ENCODE measurements around the gene GPHN. TPM values are rescaled to one million over a fixed set of nuclear protein-coding genes. Genes with fewer than 3 reads are reported as not detected.
A peak's percentile ranks its signal among the peaks of the same experiment; 100 is the strongest.
"Not testable (repeated sequence)": the region's sequence is repeated elsewhere in the genome, so short reads cannot be mapped to it uniquely, and the experiment has no call there.

GPHN gene
- total RNA-seq, 2 donors from 2014 or later: 14.0 to 35.8 TPM

DNA sequence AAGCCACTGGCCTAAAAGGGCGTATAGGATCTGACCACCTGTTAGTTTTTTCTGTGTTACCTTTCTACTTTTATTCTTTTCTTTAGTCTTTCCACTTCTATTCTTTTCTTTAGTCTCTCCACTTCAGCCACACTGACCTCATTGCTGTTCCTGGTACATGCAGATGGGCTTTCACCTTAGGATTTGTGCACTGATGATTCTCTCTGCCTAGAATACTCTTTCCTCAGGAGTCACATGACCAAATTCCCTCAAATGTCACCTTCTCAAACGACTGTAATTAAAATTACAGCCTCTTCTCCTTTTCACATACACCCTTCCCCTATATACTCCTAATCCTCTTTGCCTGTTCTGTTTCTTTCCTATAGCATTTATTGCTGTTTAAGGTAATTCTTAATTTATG, 36.0 kb downstream of the GPHN start:
- ATAC-seq: no peak
- no peak overlapping the region for H3K27ac Mint-ChIP-seq
- DNase-seq (ENCODE audit: low spot score in 2 of 2): no peak
- no peaks in the 10 kb centered on the region for H3K36me3 Mint-ChIP-seq
- no peaks in the 10 kb centered on the region for H3K9me3 Mint-ChIP-seq

GRCh38 chr14:66545191-66545590, 37.2 kb downstream of the GPHN start:
- not testable (repeated sequence) for ATAC-seq; DNase-seq (ENCODE audit: low spot score in 2 of 2); H3K36me3 Mint-ChIP-seq; H3K9me3 Mint-ChIP-seq; H3K27ac Mint-ChIP-seq

DNA sequence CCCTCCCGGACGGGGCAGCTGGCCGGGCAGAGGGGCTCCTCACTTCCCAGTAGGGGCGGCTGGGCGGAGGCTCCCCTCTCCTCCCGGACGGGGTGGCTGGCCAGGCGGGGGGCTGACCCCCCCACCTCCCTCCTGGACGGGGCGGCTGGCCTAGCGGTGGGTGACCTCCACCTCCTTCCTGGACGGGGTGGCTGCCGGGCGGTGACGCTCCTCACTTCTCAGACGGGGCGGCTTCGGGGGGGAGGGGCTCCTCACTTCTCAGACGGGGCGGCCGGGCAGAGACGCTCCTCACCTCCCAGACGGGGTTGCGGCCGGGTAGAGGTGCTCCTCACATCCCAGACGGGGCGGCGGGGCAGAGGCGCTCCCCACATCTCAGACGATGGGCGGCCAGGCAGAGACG, 37.8 kb downstream of the GPHN start:
- H3K27ac Mint-ChIP-seq; ATAC-seq; H3K36me3 Mint-ChIP-seq; DNase-seq (ENCODE audit: low spot score in 2 of 2); H3K9me3 Mint-ChIP-seq: not testable (repeated sequence)

- no peak overlapping the region for H3K27ac Mint-ChIP-seq
- no peaks in the 10 kb centered on the region for H3K9me3 Mint-ChIP-seq
- ATAC-seq (no peak), DNase-seq (ENCODE audit: low spot score in 2 of 2) (no peak)
- no peaks in the 10 kb centered on the region for H3K36me3 Mint-ChIP-seq
Measured at GRCh38 chr14:66563731-66564130, 55.8 kb downstream of the GPHN start.

DNA sequence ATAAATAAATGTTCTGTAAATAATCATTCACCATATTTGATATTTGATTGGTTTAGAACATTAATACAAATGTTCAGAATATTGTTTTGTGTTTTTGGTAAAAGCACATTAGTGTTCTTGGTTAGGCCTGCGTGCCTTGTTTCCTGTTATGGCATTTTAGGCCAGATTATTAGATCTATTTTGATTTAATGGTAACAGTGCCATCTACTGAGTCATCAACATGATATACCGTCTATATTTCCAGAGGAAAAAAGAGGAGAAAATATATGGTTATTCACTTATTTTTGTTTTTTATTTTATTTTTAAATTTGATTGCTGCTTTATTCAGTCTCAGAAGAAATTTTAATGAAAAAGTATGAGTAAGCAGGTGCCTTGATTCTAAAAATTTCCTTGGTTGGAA, 60.3 kb downstream of the GPHN start:
- peaks cover 19 to 26% of the 10 kb centered on the region in 2 donors for H3K36me3 Mint-ChIP-seq
- H3K27ac Mint-ChIP-seq: no peak overlapping the region
- no peak for ATAC-seq
- H3K9me3 Mint-ChIP-seq: peaks cover 10 to 17% of the 10 kb centered on the region in 2 donors
- no peak for DNase-seq (ENCODE audit: low spot score in 2 of 2)

GRCh38 chr14:66572826-66573225, 64.9 kb downstream of the GPHN start:
- ATAC-seq: no peak
- no peak for DNase-seq (ENCODE audit: low spot score in 2 of 2)
- H3K36me3 Mint-ChIP-seq: peaks cover 36 to 50% of the 10 kb centered on the region in 2 donors
- peaks cover 26 to 29% of the 10 kb centered on the region in 2 donors for H3K9me3 Mint-ChIP-seq
- H3K27ac Mint-ChIP-seq: no peak overlapping the region

DNA sequence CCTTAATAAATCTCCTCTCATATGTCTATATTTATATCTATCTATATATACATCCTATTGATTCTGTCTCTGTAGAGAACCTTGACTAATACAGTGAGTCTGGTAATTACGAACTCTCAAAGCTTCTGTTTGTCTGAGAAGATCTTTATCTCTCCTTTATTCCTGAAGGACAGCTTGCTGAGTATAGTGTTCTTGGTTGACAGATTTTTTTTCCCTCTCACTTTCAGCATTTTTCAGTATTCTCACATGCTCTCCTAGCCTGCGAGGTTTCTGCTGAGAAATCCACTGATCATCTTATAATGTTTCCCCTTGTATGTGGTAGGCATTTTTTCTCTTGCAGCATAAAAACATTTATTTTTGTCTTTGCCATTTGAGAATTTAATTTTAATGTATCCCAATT, 67.1 kb downstream of the GPHN start:
- ATAC-seq (no peak), DNase-seq (ENCODE audit: low spot score in 2 of 2) (no peak)
- Mint-ChIP-seq H3K9me3 (peaks cover 33 to 43% of the 10 kb centered on the region in 2 donors), H3K27ac (no peak overlapping the region), H3K36me3 (peaks cover 36 to 58% of the 10 kb centered on the region in 2 donors)

DNA sequence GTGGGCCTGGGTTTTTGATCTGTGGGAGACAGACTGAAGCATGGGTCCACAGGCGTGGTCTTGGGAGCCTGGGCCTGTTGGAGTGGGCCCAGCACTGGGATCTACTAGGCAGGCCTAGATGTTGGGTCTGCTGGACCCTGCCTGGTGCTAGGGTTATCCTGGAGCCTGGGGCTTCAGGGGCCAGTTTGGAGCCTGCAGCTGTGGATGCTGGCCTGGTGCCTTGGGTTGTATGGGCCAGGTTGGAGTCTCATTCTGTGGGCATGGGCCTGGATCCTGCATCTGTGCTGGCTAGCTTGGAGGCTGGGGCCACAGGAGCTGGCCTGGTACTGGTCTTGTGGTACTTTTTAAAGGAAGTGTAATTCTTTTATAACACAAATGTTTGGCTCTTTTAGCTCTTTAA, 68.0 kb downstream of the GPHN start:
- peaks cover 30 to 44% of the 10 kb centered on the region in 2 donors for H3K9me3 Mint-ChIP-seq
- DNase-seq (ENCODE audit: low spot score in 2 of 2): no peak
- peaks cover 32 to 59% of the 10 kb centered on the region in 2 donors for H3K36me3 Mint-ChIP-seq
- no peak for ATAC-seq
- no peak overlapping the region for H3K27ac Mint-ChIP-seq

GRCh38 chr14:66587753-66588152, 79.8 kb downstream of the GPHN start:
- not testable (repeated sequence) for H3K27ac Mint-ChIP-seq; DNase-seq (ENCODE audit: low spot score in 2 of 2); ATAC-seq
- Mint-ChIP-seq H3K36me3 (peaks cover 48 to 53% of the 10 kb centered on the region in 2 donors), H3K9me3 (peaks cover 32 to 44% of the 10 kb centered on the region in 2 donors)

DNA sequence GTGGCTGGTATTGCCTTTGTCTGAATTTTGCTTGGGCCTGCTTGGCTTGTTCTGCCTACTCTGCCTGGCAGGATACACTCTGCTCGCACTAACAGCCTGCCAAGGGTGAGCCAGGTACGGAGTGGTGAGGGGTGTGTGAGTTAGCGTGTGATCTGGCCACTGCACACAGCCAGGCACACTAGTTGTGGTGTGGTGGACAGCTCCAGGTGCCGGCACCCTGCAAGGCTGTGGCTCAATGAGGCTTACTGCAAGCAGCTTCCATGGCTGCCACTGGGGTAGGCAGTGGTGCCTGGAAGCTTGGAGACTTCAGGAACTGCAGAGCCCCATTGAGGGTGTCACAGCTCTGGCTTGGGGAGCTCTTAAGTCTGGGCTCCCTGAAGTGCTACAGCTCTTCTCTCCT, 87.4 kb downstream of the GPHN start:
- ATAC-seq (no peak), DNase-seq (ENCODE audit: low spot score in 2 of 2) (no peak)
- H3K27ac Mint-ChIP-seq: no peak overlapping the region
- H3K36me3 Mint-ChIP-seq: peaks cover 16 to 30% of the 10 kb centered on the region in 2 donors
- peaks cover 10 to 24% of the 10 kb centered on the region in 2 donors for H3K9me3 Mint-ChIP-seq

GRCh38 chr14:66596241-66596985, 88.5 kb downstream of the GPHN start:
- peaks cover 12 to 28% of the 10 kb centered on the region in 2 donors for H3K36me3 Mint-ChIP-seq
- H3K27ac Mint-ChIP-seq: no peak overlapping the region
- ATAC-seq: no peak
- peaks cover 10 to 21% of the 10 kb centered on the region in 2 donors for H3K9me3 Mint-ChIP-seq
- no peak for DNase-seq (ENCODE audit: low spot score in 2 of 2)

DNA sequence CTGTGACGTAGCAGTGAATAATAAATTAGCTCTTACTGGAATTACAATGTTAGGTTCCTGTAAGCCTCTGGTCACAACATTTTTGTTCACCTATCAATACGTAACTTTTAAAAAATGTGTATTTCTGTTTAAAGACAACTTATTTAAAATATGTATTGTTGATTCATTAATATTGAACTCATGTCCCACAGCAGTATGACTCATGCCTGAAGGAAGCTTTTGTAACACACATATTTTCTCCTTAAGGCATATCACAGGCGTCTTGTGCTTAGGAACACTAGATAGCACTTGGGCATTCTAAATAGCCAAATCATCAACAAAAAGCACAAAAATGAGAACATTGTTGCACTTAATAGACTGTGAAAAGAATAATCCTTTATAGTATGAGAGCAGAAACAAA, 92.5 kb downstream of the GPHN start:
- H3K27ac Mint-ChIP-seq: no peak overlapping the region
- ATAC-seq (no peak), DNase-seq (ENCODE audit: low spot score in 2 of 2) (no peak)
- H3K36me3 Mint-ChIP-seq: peaks cover 3 to 12% of the 10 kb centered on the region in 2 donors
- H3K9me3 Mint-ChIP-seq: peaks cover 0 to 9% of the 10 kb centered on the region in 2 donors

DNA sequence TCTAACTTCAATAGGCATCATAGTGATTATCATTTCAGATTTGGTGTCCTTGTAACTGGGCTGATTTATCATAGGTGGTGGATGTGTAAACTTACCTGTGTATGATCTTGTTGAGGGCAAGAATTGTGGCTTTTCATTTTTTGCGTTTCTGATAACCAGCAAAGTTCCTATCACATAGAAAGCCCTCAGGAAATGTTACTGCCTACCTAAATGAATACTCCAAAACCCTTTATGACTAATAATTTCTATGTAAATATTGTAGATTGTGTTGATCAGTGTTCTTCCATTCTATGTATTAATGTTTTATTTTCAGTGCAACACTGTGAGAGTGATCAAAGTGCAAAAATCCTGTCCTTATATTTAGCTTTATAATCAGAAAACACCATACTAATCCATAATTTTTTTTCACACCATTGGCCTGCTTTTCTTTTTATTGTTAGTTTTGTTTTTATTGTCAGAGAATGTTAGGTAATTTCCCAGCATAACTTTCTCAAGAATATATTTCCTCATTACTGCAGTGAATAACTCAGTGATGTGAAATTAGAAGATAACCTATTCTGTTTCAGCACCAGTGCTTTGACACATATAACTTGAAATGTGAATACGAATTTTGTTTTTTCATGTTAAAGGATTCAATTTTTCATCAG, 94.1 kb downstream of the GPHN start:
- H3K9me3 Mint-ChIP-seq: peaks cover 3 to 5% of the 10 kb centered on the region in 2 donors

GRCh38 chr14:66603945-66604344, 96.0 kb downstream of the GPHN start:
- ATAC-seq (no peak), DNase-seq (ENCODE audit: low spot score in 2 of 2) (no peak)
- Mint-ChIP-seq H3K36me3 (peaks cover 25 to 28% of the 10 kb centered on the region in 2 donors), H3K27ac (no peak overlapping the region), H3K9me3 (peaks cover 7 to 16% of the 10 kb centered on the region in 2 donors)

More for the DNA sequence above, 94.1 kb downstream of the GPHN start:
- ATAC-seq (peak in 1 of 2 donors; percentile 75), DNase-seq (ENCODE audit: low spot score in 2 of 2) (no peak)
- Mint-ChIP-seq H3K27ac (no peak overlapping the region), H3K36me3 (peaks cover 8 to 20% of the 10 kb centered on the region in 2 donors)

DNA sequence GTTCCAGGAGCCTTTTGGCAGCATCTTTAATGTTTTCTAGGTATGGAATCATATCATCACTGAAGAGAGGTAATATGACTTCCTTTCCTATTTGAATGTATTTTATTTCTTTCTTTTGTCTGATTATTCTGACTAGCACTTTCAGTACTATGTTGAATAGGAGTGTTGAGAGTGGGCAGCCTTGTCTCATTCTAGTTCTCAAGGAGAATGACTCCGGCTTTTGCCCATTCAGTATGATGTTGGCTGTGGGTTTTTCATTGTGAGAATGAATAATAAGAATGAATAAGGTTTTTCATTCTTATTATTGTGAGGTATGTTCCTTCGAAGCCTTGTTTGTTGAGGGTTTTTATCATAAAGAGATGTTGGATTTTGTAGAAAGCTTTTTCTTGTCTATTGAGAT, 98.9 kb downstream of the GPHN start:
- Mint-ChIP-seq H3K27ac (no peak overlapping the region), H3K9me3 (peaks cover 7 to 28% of the 10 kb centered on the region in 2 donors), H3K36me3 (peaks cover 37 to 41% of the 10 kb centered on the region in 2 donors)
- ATAC-seq (peak in 1 of 2 donors; percentile 89), DNase-seq (ENCODE audit: low spot score in 2 of 2) (no peak)

GRCh38 chr14:66610154-66610563, 102.2 kb downstream of the GPHN start:
- no peak for ATAC-seq
- H3K27ac Mint-ChIP-seq: peak overlapping the region in 1 of 2 donors; percentile 19
- peaks cover 39 to 41% of the 10 kb centered on the region in 2 donors for H3K36me3 Mint-ChIP-seq
- DNase-seq (ENCODE audit: low spot score in 2 of 2): no peak
- H3K9me3 Mint-ChIP-seq: peaks cover 12 to 31% of the 10 kb centered on the region in 2 donors

DNA sequence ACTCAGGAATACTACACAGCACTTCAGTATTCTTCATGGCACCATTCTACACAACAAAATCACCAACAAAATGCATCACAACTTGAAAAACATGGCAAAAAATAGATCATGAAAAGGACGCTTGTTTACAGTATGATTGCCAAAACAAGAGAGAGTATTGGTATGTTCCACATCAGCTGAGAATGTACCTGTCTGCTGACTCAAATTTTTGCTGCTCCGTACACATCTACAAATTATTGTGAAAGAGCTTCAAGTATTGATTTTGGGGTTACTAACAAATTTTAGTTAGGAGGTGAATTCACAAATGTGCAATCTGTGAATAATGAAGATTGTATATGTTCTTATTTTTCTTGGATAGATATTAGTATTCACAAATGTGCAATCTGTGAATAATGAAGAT, 105.4 kb downstream of the GPHN start:
- DNase-seq (ENCODE audit: low spot score in 2 of 2) (no peak), ATAC-seq (no peak)
- H3K27ac Mint-ChIP-seq: no peak overlapping the region
- H3K36me3 Mint-ChIP-seq: peaks cover 29 to 39% of the 10 kb centered on the region in 2 donors
- H3K9me3 Mint-ChIP-seq: peaks cover 23 to 24% of the 10 kb centered on the region in 2 donors
